ENCODE data around the gene OR51V1. TPM values are rescaled to one million over a fixed set of nuclear protein-coding genes. Genes with fewer than 3 reads are reported as not detected.
"Not testable (repeated sequence)": the region's sequence is repeated elsewhere in the genome, so short reads cannot be mapped to it uniquely, and the experiment has no call there.

The OR51V1 gene
- total RNA-seq, 4 donors from 2014 or later = not detected

DNA sequence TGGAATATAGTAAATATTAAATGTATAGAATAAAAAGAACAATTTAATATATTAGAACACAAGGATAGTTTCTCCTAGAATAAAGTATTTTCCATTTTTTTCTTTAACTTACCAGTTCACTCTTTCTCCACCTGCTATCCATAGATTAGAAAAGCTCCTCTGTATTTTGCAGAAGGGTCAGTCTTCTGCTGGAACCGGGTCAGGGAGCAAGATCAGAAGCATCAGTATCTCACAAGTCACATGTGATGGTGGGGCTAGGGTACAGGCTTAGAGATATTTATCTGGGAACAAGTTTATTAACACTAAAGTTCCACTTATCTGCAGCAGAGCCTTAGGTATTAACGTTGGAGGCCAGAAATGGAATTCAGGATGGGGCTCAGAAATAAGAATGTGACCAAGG, 28.6 kb downstream of the OR51V1 start:
- no peak for DNase-seq (ENCODE audit: low spot score)
- TF ChIP-seq, protein P1, sequence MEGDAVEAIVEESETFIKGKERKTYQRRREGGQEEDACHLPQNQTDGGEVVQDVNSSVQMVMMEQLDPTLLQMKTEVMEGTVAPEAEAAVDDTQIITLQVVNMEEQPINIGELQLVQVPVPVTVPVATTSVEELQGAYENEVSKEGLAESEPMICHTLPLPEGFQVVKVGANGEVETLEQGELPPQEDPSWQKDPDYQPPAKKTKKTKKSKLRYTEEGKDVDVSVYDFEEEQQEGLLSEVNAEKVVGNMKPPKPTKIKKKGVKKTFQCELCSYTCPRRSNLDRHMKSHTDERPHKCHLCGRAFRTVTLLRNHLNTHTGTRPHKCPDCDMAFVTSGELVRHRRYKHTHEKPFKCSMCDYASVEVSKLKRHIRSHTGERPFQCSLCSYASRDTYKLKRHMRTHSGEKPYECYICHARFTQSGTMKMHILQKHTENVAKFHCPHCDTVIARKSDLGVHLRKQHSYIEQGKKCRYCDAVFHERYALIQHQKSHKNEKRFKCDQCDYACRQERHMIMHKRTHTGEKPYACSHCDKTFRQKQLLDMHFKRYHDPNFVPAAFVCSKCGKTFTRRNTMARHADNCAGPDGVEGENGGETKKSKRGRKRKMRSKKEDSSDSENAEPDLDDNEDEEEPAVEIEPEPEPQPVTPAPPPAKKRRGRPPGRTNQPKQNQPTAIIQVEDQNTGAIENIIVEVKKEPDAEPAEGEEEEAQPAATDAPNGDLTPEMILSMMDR (IDR thresholded peaks at IDR 0.05) = no peak
- no peak for ATAC-seq (ENCODE audit: low FRiP score)

- not testable (repeated sequence) for ATAC-seq (ENCODE audit: low FRiP score); DNase-seq (ENCODE audit: low spot score)
These were observed 34.6 kb downstream of the OR51V1 start for GRCh38 chr11:5165898-5166297.

DNA sequence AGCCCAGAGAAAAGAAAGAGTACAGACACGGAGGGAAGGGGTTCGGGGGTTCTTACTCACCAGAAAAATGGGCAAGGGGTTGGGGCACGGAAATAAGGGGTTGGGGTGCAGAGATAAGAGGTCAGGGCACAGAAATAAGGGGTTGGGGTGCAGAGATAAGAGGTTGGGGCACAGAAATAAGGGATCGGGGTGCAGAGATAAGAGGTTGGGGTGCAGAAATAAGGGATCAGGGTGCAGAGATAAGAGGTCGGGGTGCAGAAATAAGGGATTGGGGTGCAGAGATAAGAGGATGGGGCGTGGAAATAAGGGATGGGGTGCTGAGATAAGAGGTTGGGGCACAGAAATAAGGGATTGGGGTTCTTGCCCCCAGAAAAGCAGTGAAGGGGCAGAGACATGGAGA, 35.7 kb downstream of the OR51V1 start:
- not testable (repeated sequence) for DNase-seq (ENCODE audit: low spot score); ATAC-seq (ENCODE audit: low FRiP score)

- DNase-seq (ENCODE audit: low spot score); ATAC-seq (ENCODE audit: low FRiP score): not testable (repeated sequence)
These were observed 39.4 kb downstream of the OR51V1 start for GRCh38 chr11:5161045-5161444.

DNA sequence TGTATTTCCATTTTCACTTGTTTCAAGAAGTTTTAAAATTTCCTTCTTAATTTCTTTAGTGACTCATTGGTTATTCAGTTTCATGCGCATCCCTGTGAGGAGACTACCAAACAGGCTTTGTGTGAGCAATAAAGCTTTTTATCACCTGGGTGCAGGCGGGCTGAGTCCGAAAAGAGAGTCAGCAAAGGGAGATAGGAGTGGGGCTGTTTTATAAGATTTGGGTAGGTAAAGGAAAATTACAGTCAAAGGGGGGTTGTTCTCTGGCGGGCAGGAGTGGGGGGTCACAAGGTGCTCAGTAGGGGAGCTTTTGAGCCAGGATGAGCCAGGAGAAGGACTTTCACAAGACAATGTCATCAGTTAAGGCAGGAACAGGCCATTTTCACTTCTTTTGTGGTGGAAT, 40.3 kb downstream of the OR51V1 start:
- not testable (repeated sequence) for ATAC-seq (ENCODE audit: low FRiP score); DNase-seq (ENCODE audit: low spot score)

DNA sequence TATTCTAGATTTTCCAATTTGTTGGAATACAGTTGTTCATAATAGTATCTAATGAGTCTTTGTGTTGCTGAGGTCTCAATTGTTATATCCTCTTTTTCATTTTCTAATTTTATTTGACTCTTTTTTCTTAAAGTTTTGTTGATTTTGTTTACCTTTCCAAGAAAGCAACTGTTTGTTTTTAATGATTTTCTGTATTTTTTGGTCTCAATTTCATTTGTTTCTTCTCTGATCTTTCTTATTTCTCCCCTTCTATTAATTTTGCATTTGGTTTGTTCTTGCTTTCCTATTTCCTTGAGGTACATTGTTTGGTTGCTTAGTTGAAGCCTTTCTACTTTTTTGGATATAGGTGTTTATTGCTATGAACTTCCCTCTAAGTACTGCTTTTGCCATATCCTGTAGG, 40.7 kb downstream of the OR51V1 start:
- TF ChIP-seq, protein P1 (IDR thresholded peaks at IDR 0.05) = no peak
- no peak for ATAC-seq (ENCODE audit: low FRiP score)
- no peak for DNase-seq (ENCODE audit: low spot score)

- DNase-seq (ENCODE audit: low spot score) (no peak), ATAC-seq (ENCODE audit: low FRiP score) (no peak)
- TF ChIP-seq, protein P1 (IDR thresholded peaks at IDR 0.05) = no peak
These were observed 45.8 kb downstream of the OR51V1 start, which contains the start of gene OR52A1 for GRCh38 chr11:5154657-5155056. TSS of gene OR52A1 (minus strand) at chr11:5154757. CDS start at chr11:5152369, 2,388 bp downstream.

DNA sequence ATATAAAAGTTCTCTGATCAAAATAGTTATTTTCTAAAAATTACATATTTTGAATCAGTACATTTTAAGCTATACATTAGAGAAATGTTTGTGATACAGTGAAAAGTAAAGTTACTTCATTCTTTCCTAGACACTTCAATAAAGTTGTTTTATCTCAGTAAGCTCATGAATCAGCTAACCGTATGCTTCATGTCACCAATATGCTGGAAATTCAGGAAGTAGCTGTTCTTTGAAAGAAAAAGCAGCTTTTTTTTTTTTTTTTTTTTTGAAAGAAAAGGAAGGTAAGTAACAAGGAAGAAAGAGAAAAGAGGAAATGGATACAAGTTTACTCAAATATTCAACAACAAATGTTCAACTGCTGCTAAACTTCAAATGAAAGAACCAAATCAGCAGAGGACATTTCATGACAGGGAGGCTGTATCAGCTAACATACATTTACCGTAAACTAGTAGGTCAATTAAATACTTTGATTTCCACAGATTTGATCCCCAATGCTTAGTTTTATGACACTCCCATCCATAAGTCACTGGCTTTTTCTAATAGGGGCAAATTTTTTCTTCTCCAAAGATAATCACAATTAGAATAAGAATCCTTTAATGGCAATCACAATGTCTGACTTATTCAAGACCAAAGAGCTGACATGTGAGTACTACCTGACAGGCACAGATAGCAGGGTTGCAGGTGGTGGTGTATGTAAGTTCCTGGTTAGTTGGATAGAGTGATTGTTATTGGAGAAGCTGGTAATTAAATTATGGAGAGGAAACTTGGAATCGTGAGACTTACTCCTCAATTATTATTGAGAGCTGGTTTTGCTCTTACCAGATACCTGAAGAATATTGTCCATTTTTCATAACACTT, 46.7 kb downstream of the OR51V1 start:
- no peak for DNase-seq (ENCODE audit: low spot score)
- ATAC-seq (ENCODE audit: low FRiP score) = no peak
- TF ChIP-seq, protein P1 (IDR thresholded peaks at IDR 0.05) = no peak

DNA sequence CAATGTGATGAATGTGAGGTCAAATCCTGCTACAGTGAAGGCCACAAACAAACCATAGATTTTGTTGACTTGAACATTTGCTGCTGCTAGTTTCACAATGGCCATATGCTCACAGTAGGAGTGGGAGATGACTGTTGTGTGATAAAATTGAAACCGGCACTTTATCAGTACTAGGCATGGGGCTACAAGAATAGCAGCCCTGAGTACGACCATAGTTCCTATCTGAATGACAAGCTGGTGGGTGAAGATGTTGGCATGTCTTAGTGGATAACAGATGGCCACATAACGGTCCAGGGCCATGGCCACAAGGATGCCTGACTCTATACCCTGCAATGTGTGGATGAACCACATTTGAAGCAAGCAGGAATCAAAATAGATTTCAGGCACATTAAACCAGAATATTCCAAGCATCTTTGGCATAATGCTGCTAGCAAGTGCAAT, 48.7 kb downstream of the OR51V1 start:
- ATAC-seq (ENCODE audit: low FRiP score) (no peak), DNase-seq (ENCODE audit: low spot score) (no peak)
- TF ChIP-seq, protein P1 (IDR thresholded peaks at IDR 0.05) = no peak

Other genes starting within 250 kb of the OR51V1 start
- not detected for gene OR51A2, start 245.0 kb downstream of the OR51V1 start, total RNA-seq
- not detected for gene OR51L1, start 205.8 kb downstream of the OR51V1 start, total RNA-seq
- not detected for gene OR52J3, start 154.2 kb downstream of the OR51V1 start, total RNA-seq
- not detected for gene OR52E2, start 141.1 kb downstream of the OR51V1 start, total RNA-seq
- not detected for gene OR52E1, start 131.1 kb downstream of the OR51V1 start, total RNA-seq
- not detected for gene OR52A5, start 62.3 kb downstream of the OR51V1 start, total RNA-seq
- not detected for gene OR52A1, start 45.9 kb downstream of the OR51V1 start, total RNA-seq
- 1,000 to 10,000 TPM in 1 of 4 donors, 100 to 1,000 TPM in 3; 160 to 1,928 (median 219) TPM for gene HBB, start 26.4 kb upstream of the OR51V1 start, total RNA-seq
- 1 to 10 TPM in 2 of 4 donors, not detected in 2; 1.1 to 3.2 TPM for gene HBD, start 33.8 kb upstream of the OR51V1 start, total RNA-seq
- gene HBG1, start 49.2 kb upstream of the OR51V1 start, total RNA-seq = not detected
- gene HBG2, start 54.1 kb upstream of the OR51V1 start, total RNA-seq = 1 to 10 TPM in 1 of 4 donors, not detected in 3; 2.1 TPM
- not detected for gene HBE1, start 69.3 kb upstream of the OR51V1 start, total RNA-seq
- gene OR51B4, start 101.3 kb upstream of the OR51V1 start, total RNA-seq = not detected
- gene OR51B2, start 123.6 kb upstream of the OR51V1 start, total RNA-seq = 1 to 10 TPM in 1 of 4 donors, under 1 TPM in 1, not detected in 2; 0.46 to 1.1 TPM
- under 1 TPM in 3 of 4 donors, not detected in 1; 0.36 to 0.63 (median 0.46) TPM for gene OR51B5, start 142.8 kb upstream of the OR51V1 start, total RNA-seq
- not detected for gene OR51B6, start 150.8 kb upstream of the OR51V1 start, total RNA-seq
- not detected for gene OR51M1, start 183.1 kb upstream of the OR51V1 start, total RNA-seq
- gene OR51Q1, start 221.4 kb upstream of the OR51V1 start, total RNA-seq = not detected
- under 1 TPM in 1 of 4 donors, not detected in 3; 0.96 TPM for gene OR51I1, start 240.8 kb upstream of the OR51V1 start, total RNA-seq
- not detected for gene OR51I2, start 248.6 kb upstream of the OR51V1 start, total RNA-seq

Data from omental fat pad (tissue), 4 donors.